Cardiac ventricle fibroblast (primary cell): ENCODE data around the gene SPN. TPM values are rescaled to one million over a fixed set of nuclear protein-coding genes. Genes with fewer than 3 reads are reported as not detected.

ENCODE experiments used
- total RNA-seq: library from RNA; depleted of rRNA; stranded (reverse); fragments of >200 nt; gene quantifications from 2 replicates; pipeline ENCODE4 v1.2.3, GENCODE V29; 2015

SPN gene, protein sequence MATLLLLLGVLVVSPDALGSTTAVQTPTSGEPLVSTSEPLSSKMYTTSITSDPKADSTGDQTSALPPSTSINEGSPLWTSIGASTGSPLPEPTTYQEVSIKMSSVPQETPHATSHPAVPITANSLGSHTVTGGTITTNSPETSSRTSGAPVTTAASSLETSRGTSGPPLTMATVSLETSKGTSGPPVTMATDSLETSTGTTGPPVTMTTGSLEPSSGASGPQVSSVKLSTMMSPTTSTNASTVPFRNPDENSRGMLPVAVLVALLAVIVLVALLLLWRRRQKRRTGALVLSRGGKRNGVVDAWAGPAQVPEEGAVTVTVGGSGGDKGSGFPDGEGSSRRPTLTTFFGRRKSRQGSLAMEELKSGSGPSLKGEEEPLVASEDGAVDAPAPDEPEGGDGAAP
- total RNA-seq = not detected in 2 replicates

DNA sequence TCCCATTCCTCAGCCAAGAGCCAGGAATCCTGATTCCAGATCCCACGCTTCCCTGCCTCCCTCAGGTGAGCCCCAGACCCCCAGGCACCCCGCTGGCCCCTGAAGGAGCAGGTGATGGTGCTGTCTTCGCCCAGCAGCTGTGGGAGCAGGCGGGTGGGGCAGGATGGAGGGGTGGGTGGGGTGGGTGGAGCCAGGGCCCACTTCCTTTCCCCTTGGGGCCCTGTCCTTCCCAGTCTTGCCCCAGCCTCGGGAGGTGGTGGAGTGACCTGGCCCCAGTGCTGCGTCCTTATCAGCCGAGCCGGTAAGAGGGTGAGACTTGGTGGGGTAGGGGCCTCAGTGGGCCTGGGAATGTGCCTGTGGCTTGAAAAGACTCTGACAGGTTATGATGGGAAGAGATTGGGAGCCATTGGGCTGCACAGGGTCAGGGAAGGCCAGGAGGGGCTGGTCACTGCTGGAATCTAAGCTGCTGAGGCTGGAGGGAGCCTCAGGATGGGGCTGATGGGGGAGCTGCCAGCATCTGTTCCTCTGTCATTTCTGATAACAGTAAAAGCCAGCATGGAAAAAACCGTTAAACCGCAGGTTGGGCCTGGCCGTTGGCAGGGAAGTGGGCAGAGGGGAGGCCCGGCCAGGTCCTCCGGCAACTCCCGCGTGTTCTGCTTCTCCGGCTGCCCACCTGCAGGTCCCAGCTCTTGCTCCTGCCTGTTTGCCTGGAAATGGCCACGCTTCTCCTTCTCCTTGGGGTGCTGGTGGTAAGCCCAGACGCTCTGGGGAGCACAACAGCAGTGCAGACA, at the start of gene SPN:
TSS of gene SPN (plus strand) at position 232 of the 791 bp plus-strand sequence. CDS start at position 714, 482 bp downstream.

DNA sequence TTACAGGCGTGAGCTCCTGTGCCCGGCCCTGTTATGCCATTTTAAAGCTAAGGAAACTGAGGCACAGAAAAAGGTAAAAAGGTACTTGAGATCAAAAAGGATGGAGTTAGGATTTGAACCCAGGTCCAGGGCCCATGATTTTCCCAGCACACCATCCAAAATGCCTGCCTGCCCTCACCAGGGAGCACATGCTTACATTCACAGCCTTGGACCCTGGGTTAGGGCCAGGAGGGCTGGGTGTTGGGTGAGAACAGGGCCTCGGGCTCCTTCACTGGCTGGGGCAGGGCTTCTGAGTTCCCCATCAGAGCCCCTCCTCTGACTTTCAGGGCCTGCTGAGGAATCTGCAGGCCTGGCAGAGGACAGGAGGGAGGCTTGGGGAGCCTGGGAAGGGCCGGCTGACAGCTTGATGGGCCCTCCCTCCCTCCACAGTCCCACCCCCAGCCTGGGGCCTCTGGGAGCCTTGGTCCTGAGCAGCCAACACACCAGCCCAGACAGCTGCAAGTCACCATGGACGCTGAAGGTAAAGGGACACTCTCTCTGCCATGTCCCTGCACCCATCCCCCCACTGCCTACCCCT, 15.7 kb downstream of the SPN start, which contains the start of gene QPRT:
TSS of gene QPRT (plus strand) at position 490 of the 577 bp plus-strand sequence. CDS start at position 508, 18 bp downstream.

Other genes starting within 250 kb of the SPN start
- gene BOLA2, start 208.9 kb upstream of the SPN start, total RNA-seq = 4.3 and 6.3 TPM in 2 replicates
- 15.3 and 16.4 TPM in 2 replicates for gene SLX1B, start 208.7 kb upstream of the SPN start, total RNA-seq
- gene SULT1A4, start 203.3 kb upstream of the SPN start, total RNA-seq = 1.2 and 2.8 TPM in 2 replicates
- gene NPIPB12, start 156.8 kb upstream of the SPN start, total RNA-seq = 9.2 and 18.8 TPM in 2 replicates
- gene QPRT, start 15.9 kb downstream of the SPN start, total RNA-seq = 4.1 and 6.0 TPM in 2 replicates
- gene C16orf54, start 82.7 kb downstream of the SPN start, total RNA-seq = not detected in 2 replicates
- gene ZG16, start 115.0 kb downstream of the SPN start, total RNA-seq = not detected in 2 replicates
- gene KIF22, start 127.5 kb downstream of the SPN start, total RNA-seq = 13.0 and 13.5 TPM in 2 replicates
- gene MAZ, start 143.3 kb downstream of the SPN start, total RNA-seq = 95.2 and 108 TPM in 2 replicates
- 0.78 and 1.2 TPM in 2 replicates for gene PRRT2, start 148.9 kb downstream of the SPN start, total RNA-seq
- gene PAGR1, start 152.9 kb downstream of the SPN start, total RNA-seq = 25.6 and 29.2 TPM in 2 replicates
- gene MVP, start 157.2 kb downstream of the SPN start, total RNA-seq = 224 and 249 TPM in 2 replicates
- 102 and 110 TPM in 2 replicates for gene CDIPT, start 200.0 kb downstream of the SPN start, total RNA-seq
- gene SEZ6L2, start 236.3 kb downstream of the SPN start, total RNA-seq = 43.9 and 57.2 TPM in 2 replicates
- 7.2 and 11.4 TPM in 2 replicates for gene ASPHD1, start 237.2 kb downstream of the SPN start, total RNA-seq